GM12873 (cell line): ENCODE measurements around the gene CTSH.

Experiments
- TF ChIP-seq, protein P1 (sequence below): IDR thresholded peaks from 2 replicates; pipeline ENCODE4 v1.5.1; 2012; ENCODE audit warnings: low read depth, mild to moderate bottlenecking, moderate library complexity, low read length, control low read depth; ENCODE audit not compliant: insufficient read depth; ENCODE audit errors: missing control alignments

Gene CTSH

DNA sequence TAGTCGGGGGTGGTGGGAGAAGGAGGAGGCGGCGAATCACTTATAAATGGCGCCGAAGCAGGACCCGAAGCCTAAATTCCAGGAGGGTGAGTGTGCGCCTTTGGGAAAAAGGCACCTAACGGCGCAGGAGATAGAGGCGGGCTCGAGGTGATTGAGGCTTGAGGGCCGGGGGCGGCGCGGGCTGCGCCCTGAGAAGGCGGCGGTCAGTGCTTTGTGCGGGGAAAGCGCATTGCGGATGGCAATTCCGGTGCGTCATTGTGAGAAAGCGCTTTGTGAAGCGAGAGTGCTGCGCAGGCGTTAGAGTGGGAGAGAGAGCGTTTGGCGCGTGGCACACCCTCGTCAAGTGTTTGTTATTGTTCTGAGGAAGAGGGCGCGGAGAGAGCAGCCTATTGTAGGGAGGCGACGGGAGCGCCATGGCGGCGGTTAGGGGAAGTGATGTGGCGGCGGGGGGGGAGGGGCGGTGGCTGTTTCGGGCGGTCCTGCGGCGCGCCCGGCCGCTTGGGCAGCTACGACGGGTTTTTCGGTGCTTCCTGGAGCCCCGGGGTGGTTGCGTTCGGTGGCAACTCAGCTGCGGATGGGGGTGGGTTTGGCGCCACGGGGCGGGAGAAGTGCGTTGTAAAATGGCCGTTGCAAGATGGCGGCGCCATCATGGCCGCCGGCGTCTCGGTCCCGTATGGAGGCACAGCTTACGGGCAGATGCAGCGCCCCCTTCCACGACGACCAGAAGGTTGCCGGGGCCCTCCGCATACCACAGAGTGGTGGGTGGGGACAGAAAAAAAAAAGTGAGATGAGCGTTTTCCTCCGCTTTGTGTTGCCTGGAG lies 71.7 kb downstream of the CTSH start:
- TF ChIP-seq, protein P1, sequence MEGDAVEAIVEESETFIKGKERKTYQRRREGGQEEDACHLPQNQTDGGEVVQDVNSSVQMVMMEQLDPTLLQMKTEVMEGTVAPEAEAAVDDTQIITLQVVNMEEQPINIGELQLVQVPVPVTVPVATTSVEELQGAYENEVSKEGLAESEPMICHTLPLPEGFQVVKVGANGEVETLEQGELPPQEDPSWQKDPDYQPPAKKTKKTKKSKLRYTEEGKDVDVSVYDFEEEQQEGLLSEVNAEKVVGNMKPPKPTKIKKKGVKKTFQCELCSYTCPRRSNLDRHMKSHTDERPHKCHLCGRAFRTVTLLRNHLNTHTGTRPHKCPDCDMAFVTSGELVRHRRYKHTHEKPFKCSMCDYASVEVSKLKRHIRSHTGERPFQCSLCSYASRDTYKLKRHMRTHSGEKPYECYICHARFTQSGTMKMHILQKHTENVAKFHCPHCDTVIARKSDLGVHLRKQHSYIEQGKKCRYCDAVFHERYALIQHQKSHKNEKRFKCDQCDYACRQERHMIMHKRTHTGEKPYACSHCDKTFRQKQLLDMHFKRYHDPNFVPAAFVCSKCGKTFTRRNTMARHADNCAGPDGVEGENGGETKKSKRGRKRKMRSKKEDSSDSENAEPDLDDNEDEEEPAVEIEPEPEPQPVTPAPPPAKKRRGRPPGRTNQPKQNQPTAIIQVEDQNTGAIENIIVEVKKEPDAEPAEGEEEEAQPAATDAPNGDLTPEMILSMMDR, result peak; percentile 58

DNA sequence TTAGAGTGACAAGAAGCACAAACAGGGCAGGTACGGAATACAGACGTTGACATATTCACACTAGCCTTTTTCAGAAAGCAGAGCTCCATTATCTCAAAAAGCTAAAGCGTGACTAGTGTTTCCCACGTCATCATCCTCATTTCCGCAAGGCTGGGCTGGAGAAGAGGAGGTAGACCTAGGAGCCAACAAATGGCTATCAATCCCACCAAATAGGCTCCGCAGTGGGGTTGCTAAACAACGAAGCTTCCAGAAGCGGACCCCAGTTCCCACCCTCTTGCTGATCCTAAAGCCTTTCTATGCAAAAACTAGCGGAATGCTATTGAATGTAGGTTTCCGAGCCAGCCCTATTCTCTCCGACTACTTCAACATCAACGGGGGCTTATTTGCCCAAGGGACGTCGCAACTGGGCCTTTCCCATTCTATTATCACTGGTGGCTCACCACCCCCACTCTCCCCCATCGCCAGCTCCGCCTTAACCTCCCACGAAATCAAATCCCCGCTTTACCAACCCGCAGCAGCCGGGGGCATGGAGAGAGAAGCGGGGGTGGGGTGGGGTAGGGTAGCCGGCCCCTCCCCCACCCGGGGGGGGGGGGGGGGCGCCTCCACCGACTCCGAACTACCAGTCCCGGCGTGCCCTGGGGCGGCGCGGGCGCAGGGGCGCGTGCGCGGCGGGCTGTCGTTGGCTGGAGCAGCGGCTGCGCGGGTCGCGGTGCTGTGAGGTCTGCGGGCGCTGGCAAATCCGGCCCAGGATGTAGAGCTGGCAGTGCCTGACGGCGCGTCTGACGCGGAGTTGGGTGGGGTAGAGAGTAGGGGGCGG lies 72.5 kb downstream of the CTSH start, which contains the start of gene MORF4L1:
TSS of gene MORF4L1 (plus strand) at position 736 of the 817 bp plus-strand sequence. CDS start 128 bp downstream, outside the sequence.
- TF ChIP-seq, protein P1, result no peak
